HEK293 (cell line): ENCODE data around the gene SPTLC2.

Experiments used
- CTCF ChIA-PET: fragments of 350-600 bp; formaldehyde crosslinking; extraction: SDS; loops from one replicate; lab custom pipeline; 2021; ENCODE audit warnings: antibody characterized with exemption; lab: Yijun Ruan, JAX
- POLR2A ChIA-PET: fragments of 300-600 bp; formaldehyde crosslinking; extraction: SDS; loops from one replicate; lab custom pipeline; 2020; ENCODE audit warnings: antibody characterized with exemption, inconsistent platforms; lab: Yijun Ruan, JAX
- H3K27ac ChIP-seq: fragments of 200-500 bp; sonication (Bioruptor generic); 2 replicates; pipeline ENCODE4 v1.5.1; 2014; ENCODE audit warnings: low read depth, low read length, control low read depth, inconsistent platforms; ENCODE audit errors: extremely low read depth
- H3K36me3 ChIP-seq, 2 experiments: fragments of 200-500 bp in 1 of 2; sonication (Bioruptor generic) in 1 of 2; 1 replicate in 1 of 2; 2 replicates in 1 of 2; pipeline ENCODE4 v1.5.1; 2014 to 2017; ENCODE audit warnings: inconsistent platforms in 2 of 2, low read length in 2 of 2; ENCODE audit not compliant: control insufficient read depth in 2 of 2, insufficient read depth in 1 of 2
- H3K4me1 ChIP-seq: fragments of 200-500 bp; sonication (Bioruptor generic); 2 replicates; pipeline ENCODE4 v1.5.1; 2014; ENCODE audit warnings: mild to moderate bottlenecking, low read length, inconsistent platforms; ENCODE audit not compliant: control insufficient read depth, insufficient read depth
- H3K4me3 ChIP-seq: 2 replicates; pipeline ENCODE4 v1.5.1; 2011; ENCODE audit warnings: low read depth, mild to moderate bottlenecking, control low read depth, low read length, moderate library complexity
- H3K9me3 ChIP-seq: fragments of 200-500 bp; sonication (Bioruptor generic); 2 replicates; pipeline ENCODE4 v1.5.1; 2014; ENCODE audit warnings: low read depth, low read length, inconsistent platforms; ENCODE audit not compliant: control insufficient read depth, insufficient read depth
- GLI2 ChIP-seq: fragments of 450-650 bp; formaldehyde crosslinking; IDR thresholded peaks from 2 replicates; pipeline ENCODE4; 2017; ENCODE audit warnings: missing biosample characterization, missing genetic modification characterization, low read depth, borderline replicate concordance
- GLIS1 ChIP-seq: fragments of 450-650 bp; formaldehyde crosslinking; IDR thresholded peaks from 2 replicates; pipeline ENCODE4 v1.5.1; 2016; ENCODE audit warnings: missing biosample characterization, missing genetic modification characterization
- GLIS2 ChIP-seq: fragments of 450-650 bp; formaldehyde crosslinking; IDR thresholded peaks from 2 replicates; pipeline ENCODE4 v1.5.1; 2016; ENCODE audit warnings: missing biosample characterization, missing genetic modification characterization
- HOXC10 ChIP-seq: sonication (generic); formaldehyde crosslinking; IDR thresholded peaks from 2 replicates; pipeline ENCODE4 v1.8.1; 2023; ENCODE audit warnings: mild to moderate bottlenecking, missing genetic modification reagents
- PRDM1 ChIP-seq: fragments of 450-650 bp; formaldehyde crosslinking; IDR thresholded peaks from 2 replicates; pipeline ENCODE4; 2016; ENCODE audit warnings: missing biosample characterization, missing genetic modification characterization
- SETDB1 ChIP-seq: IDR thresholded peaks from one replicate; pipeline ENCODE4 v1.6.1; 2017; ENCODE audit warnings: mild to moderate bottlenecking, low read length, moderate library complexity, mixed read lengths; ENCODE audit not compliant: insufficient read length
- ZBTB49 ChIP-seq: fragments of 450-650 bp; formaldehyde crosslinking; IDR thresholded peaks from 2 replicates; pipeline ENCODE4 v1.5.1; 2016; ENCODE audit warnings: missing biosample characterization, missing genetic modification characterization, low read depth
- ZFP37 ChIP-seq: fragments of 450-650 bp; formaldehyde crosslinking; IDR thresholded peaks from 2 replicates; pipeline ENCODE4 v1.5.1; 2016; ENCODE audit warnings: missing biosample characterization, missing genetic modification characterization
- ZNF121 ChIP-seq: fragments of 450-650 bp; formaldehyde crosslinking; IDR thresholded peaks from 2 replicates; pipeline ENCODE4 v1.5.1; 2016; ENCODE audit warnings: missing biosample characterization, missing genetic modification characterization
- ZNF155 ChIP-seq: fragments of 450-650 bp; formaldehyde crosslinking; IDR thresholded peaks from 2 replicates; pipeline ENCODE4 v1.5.1; 2016; ENCODE audit warnings: missing biosample characterization, missing genetic modification characterization
- ZNF221 ChIP-seq: fragments of 450-650 bp; formaldehyde crosslinking; IDR thresholded peaks from 2 replicates; pipeline ENCODE4 v1.5.1; 2017; ENCODE audit warnings: missing biosample characterization, missing genetic modification characterization, borderline replicate concordance
- ZNF311 ChIP-seq: fragments of 450-650 bp; formaldehyde crosslinking; IDR thresholded peaks from 2 replicates; pipeline ENCODE4 v1.5.1; 2017; ENCODE audit warnings: missing biosample characterization, missing genetic modification characterization, borderline replicate concordance
- ZNF350 ChIP-seq: fragments of 450-650 bp; formaldehyde crosslinking; IDR thresholded peaks from 2 replicates; pipeline ENCODE4 v1.5.0; 2017; ENCODE audit warnings: missing biosample characterization, mild to moderate bottlenecking, missing genetic modification characterization
- ZNF391 ChIP-seq: fragments of 450-650 bp; formaldehyde crosslinking; IDR thresholded peaks from 2 replicates; pipeline ENCODE4 v1.5.1; 2016; ENCODE audit warnings: low read depth, missing biosample characterization, missing genetic modification characterization, borderline replicate concordance
- ZNF510 ChIP-seq: fragments of 450-650 bp; formaldehyde crosslinking; IDR thresholded peaks from 2 replicates; pipeline ENCODE4 v1.5.1; 2018; ENCODE audit warnings: mild to moderate bottlenecking, missing genetic modification characterization, missing biosample characterization; ENCODE audit not compliant: insufficient replicate concordance
- ZNF514 ChIP-seq: fragments of 450-650 bp; formaldehyde crosslinking; IDR thresholded peaks from 2 replicates; pipeline ENCODE4 v1.5.1; 2016; ENCODE audit warnings: missing biosample characterization, missing genetic modification characterization
- ZNF548 ChIP-seq: fragments of 450-650 bp; formaldehyde crosslinking; IDR thresholded peaks from 2 replicates; pipeline ENCODE4 v1.5.1; 2016; ENCODE audit warnings: missing biosample characterization, missing genetic modification characterization
- ZNF610 ChIP-seq: fragments of 450-650 bp; formaldehyde crosslinking; IDR thresholded peaks from 2 replicates; pipeline ENCODE4 v1.5.1; 2016; ENCODE audit warnings: missing biosample characterization, missing genetic modification characterization, borderline replicate concordance
- ZNF624 ChIP-seq: fragments of 450-650 bp; formaldehyde crosslinking; IDR thresholded peaks from 2 replicates; pipeline ENCODE4 v1.5.1; 2017; ENCODE audit warnings: missing biosample characterization, missing genetic modification characterization
- ZNF629 ChIP-seq: fragments of 450-650 bp; formaldehyde crosslinking; IDR thresholded peaks from 2 replicates; pipeline ENCODE4 v1.5.1; 2017; ENCODE audit warnings: missing biosample characterization, missing genetic modification characterization
- ZNF785 ChIP-seq: fragments of 450-650 bp; formaldehyde crosslinking; IDR thresholded peaks from 2 replicates; pipeline ENCODE4 v1.5.1; 2016; ENCODE audit warnings: missing biosample characterization, missing genetic modification characterization
- ZSCAN30 ChIP-seq: fragments of 450-650 bp; IDR thresholded peaks from 2 replicates; pipeline ENCODE4 v1.5.1; 2018; ENCODE audit warnings: missing biosample characterization, mild to moderate bottlenecking, missing genetic modification characterization, moderate library complexity
- TF ChIP-seq, protein P1 (sequence below): fragments of 450-650 bp; formaldehyde crosslinking; conservative IDR thresholded peaks from 2 replicates; pipeline ENCODE4 v1.5.1; 2016; ENCODE audit warnings: low read depth, missing biosample characterization, missing genetic modification characterization

SPTLC2 gene

GRCh38 chr14:77585385-77585784 lies 31.1 kb downstream of the SPTLC2 start:
- H3K4me3 ChIP-seq = no peak overlapping the region
- no peaks in the 10 kb centered on the region for H3K9me3 ChIP-seq
- peaks cover 0 to 3% of the 10 kb centered on the region in 2 experiments; a peak in 1 of 3 replicates for H3K36me3 ChIP-seq
- POLR2A ChIA-PET = no interaction called here
- TF ChIP-seq ZNF510 (tag by site-specific recombination) = no peak
- no peak for TF ChIP-seq ZNF629 (tag by site-specific recombination)
- no peak for TF ChIP-seq HOXC10 (CRISPR knock-in tag)
- TF ChIP-seq ZNF548 (tag by site-specific recombination) = no peak
- no peak for TF ChIP-seq GLIS1 (tag by site-specific recombination)
- TF ChIP-seq ZFP37 (tag by site-specific recombination) = no peak
- no peak for TF ChIP-seq ZBTB49 (tag by site-specific recombination)
- TF ChIP-seq PRDM1 = no peak
- TF ChIP-seq GLI2 (tag by site-specific recombination) = no peak
- no peak for TF ChIP-seq ZNF785 (tag by site-specific recombination)
- no peak overlapping the region for H3K27ac ChIP-seq
- H3K4me1 ChIP-seq = peaks cover 7% of the 10 kb centered on the region
- CTCF ChIA-PET = no interaction called here

DNA sequence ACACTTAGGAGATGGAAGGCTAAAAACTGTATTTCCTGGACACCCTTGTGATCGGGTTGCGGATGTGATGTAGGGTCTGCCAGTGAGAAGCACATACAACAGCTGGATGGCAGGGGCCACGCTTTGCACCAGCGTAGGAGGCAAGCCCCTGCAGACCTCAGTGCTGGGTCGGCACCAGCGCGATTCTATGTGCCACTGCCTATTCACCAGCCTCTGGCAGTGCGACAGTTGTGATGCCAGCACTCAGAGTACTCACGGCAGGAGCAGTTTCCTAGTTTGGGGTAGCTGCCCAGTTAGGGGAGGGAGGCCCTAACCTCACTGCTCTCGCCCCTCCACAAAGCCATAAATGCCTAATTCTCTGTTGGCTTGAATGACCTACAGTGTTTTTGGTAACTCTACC lies 31.6 kb downstream of the SPTLC2 start:
- TF ChIP-seq ZNF610 (tag by site-specific recombination) (no peak), ZNF311 (tag by site-specific recombination) (no peak), SETDB1 (no peak), ZNF121 (tag by site-specific recombination) (no peak), GLIS2 (tag by site-specific recombination) (no peak), ZNF624 (tag by site-specific recombination) (no peak)
- CTCF ChIA-PET = no interaction called here
- POLR2A ChIA-PET = no interaction called here

DNA sequence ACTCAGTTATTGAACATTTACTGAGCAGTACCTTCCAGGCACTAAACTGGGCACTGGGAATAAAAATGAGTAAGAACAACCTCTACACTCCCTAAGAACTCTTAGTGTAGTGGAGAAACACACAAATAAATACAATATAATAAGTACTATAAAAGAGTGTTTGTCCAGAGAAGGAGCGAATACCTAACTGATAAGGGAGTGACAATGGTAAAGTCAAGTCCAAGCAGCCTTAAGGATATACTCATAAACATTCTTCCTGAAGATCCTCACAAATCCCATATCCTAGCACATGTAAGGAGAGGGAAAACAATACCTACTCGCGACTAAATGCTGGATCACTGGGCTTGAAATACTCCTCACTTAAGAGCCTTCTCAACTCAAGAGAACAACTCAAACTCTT lies 32.8 kb downstream of the SPTLC2 start:
- POLR2A ChIA-PET = no interaction called here
- Histone ChIP-seq H3K27ac (no peak overlapping the region), H3K4me1 (peaks cover 14% of the 10 kb centered on the region), H3K9me3 (no peaks in the 10 kb centered on the region), H3K36me3 (peaks cover 0 to 3% of the 10 kb centered on the region in 2 experiments; a peak in 1 of 3 replicates), H3K4me3 (no peak overlapping the region)
- CTCF ChIA-PET = no interaction called here
- no peak for TF ChIP-seq ZSCAN30
- TF ChIP-seq ZNF350 = no peak
- TF ChIP-seq ZBTB49 (tag by site-specific recombination) = no peak
- no peak for TF ChIP-seq ZNF514
- no peak for TF ChIP-seq ZNF155 (tag by site-specific recombination)
- no peak for TF ChIP-seq ZNF391 (tag by site-specific recombination)
- no peak for TF ChIP-seq ZNF785 (tag by site-specific recombination)
- no peak for TF ChIP-seq ZNF221 (tag by site-specific recombination)
- TF ChIP-seq, protein P1, sequence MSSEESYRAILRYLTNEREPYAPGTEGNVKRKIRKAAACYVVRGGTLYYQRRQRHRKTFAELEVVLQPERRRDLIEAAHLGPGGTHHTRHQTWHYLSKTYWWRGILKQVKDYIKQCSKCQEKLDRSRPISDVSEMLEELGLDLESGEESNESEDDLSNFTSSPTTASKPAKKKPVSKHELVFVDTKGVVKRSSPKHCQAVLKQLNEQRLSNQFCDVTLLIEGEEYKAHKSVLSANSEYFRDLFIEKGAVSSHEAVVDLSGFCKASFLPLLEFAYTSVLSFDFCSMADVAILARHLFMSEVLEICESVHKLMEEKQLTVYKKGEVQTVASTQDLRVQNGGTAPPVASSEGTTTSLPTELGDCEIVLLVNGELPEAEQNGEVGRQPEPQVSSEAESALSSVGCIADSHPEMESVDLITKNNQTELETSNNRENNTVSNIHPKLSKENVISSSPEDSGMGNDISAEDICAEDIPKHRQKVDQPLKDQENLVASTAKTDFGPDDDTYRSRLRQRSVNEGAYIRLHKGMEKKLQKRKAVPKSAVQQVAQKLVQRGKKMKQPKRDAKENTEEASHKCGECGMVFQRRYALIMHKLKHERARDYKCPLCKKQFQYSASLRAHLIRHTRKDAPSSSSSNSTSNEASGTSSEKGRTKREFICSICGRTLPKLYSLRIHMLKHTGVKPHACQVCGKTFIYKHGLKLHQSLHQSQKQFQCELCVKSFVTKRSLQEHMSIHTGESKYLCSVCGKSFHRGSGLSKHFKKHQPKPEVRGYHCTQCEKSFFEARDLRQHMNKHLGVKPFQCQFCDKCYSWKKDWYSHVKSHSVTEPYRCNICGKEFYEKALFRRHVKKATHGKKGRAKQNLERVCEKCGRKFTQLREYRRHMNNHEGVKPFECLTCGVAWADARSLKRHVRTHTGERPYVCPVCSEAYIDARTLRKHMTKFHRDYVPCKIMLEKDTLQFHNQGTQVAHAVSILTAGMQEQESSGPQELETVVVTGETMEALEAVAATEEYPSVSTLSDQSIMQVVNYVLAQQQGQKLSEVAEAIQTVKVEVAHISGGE (tag by site-specific recombination) = no peak

More for the DNA sequence above, 31.6 kb downstream of the SPTLC2 start:
- Histone ChIP-seq H3K9me3 (no peaks in the 10 kb centered on the region), H3K4me1 (peaks cover 9% of the 10 kb centered on the region), H3K4me3 (no peak overlapping the region), H3K36me3 (peaks cover 0 to 3% of the 10 kb centered on the region in 2 experiments; a peak in 1 of 3 replicates), H3K27ac (no peak overlapping the region)
